DND-41 (cell line): ENCODE results near the gene SFXN5.

Experiments
- CTCF ChIP-seq: IDR thresholded peaks from 2 replicates; pipeline ENCODE4 v1.5.1; 2012; ENCODE audit warnings: borderline replicate concordance, low read length, moderate library complexity, mild to moderate bottlenecking; ENCODE audit not compliant: poor library complexity, severe bottlenecking; ENCODE audit errors: extremely low read depth
- EZH2 ChIP-seq: IDR thresholded peaks from 3 replicates; pipeline ENCODE4 v1.6.1; 2012; ENCODE audit warnings: borderline replicate concordance, low read depth, mild to moderate bottlenecking, moderate library complexity, low read length, inconsistent platforms; ENCODE audit not compliant: severe bottlenecking

- TF ChIP-seq CTCF, result no peak
- no peak for TF ChIP-seq EZH2
Measured at GRCh38 chr2:72919414-72920317, 151.8 kb downstream of the SFXN5 start.
